Choroid plexus epithelial cell (primary cell): Measurements from ENCODE around the gene SLC39A6.
"Not testable (repeated sequence)": the region's sequence is repeated elsewhere in the genome, so short reads cannot be mapped to it uniquely, and the experiment has no call there.

Experiments
- DNase-seq: peaks from one replicate; pipeline ENCODE4 v3.0.0-alpha.2; 2010; ENCODE audit warnings: low read depth
- H3K4me3 ChIP-seq: 2 replicates; pipeline ENCODE4 v1.5.1; 2011; ENCODE audit warnings: low read depth, mild to moderate bottlenecking, control low read depth, low read length, moderate library complexity
- TF ChIP-seq, protein P1 (sequence below): conservative IDR thresholded peaks from 2 replicates; pipeline ENCODE4 v1.5.1; 2011; ENCODE audit warnings: low read depth, mild to moderate bottlenecking, control low read depth, inconsistent platforms, low read length, moderate library complexity

SLC39A6 gene, protein sequence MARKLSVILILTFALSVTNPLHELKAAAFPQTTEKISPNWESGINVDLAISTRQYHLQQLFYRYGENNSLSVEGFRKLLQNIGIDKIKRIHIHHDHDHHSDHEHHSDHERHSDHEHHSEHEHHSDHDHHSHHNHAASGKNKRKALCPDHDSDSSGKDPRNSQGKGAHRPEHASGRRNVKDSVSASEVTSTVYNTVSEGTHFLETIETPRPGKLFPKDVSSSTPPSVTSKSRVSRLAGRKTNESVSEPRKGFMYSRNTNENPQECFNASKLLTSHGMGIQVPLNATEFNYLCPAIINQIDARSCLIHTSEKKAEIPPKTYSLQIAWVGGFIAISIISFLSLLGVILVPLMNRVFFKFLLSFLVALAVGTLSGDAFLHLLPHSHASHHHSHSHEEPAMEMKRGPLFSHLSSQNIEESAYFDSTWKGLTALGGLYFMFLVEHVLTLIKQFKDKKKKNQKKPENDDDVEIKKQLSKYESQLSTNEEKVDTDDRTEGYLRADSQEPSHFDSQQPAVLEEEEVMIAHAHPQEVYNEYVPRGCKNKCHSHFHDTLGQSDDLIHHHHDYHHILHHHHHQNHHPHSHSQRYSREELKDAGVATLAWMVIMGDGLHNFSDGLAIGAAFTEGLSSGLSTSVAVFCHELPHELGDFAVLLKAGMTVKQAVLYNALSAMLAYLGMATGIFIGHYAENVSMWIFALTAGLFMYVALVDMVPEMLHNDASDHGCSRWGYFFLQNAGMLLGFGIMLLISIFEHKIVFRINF

DNA sequence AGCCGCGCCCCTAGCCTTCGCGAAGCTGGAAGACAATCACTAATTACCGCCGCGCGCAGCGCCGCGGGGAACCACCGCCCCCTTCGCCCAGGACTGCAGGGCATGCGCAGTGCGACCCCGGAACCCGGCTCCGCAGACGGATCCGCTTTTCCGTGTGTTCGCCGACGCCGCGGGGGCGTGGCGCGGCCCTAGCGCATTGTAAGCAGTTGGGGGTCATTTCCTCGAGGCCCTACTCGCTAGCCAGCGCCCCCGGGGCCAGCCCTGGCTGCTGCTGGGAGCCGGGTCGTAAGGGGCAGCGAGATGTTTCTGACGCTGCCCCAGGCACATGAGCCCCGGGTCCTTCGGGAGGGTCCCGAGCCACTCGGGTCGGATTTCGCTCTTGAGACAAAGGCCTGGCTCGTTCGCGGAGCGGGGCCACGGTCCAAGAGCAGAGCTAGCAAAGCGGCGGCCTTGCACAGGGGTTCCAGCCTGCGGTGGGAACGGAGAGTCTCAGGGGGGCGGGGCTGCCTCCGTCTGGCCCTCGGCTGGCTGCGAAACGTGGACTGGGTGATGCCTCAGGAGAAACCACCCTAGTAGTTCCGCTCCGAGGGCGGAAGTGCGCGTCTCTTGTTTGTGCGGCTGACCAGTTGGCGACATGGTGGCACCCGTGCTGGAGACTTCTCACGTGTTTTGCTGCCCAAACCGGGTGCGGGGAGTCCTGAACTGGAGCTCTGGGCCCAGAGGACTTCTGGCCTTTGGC lies at the start of gene SLC39A6, which contains the start of gene ELP2:
SLC39A6 (minus strand) TSS at position 41 of the 739 bp plus-strand sequence. CDS start 2,333 bp downstream, outside the sequence.
ELP2 (plus strand) TSS at position 600 of the 739 bp plus-strand sequence; CDS start at position 635, 35 bp downstream.
- TF ChIP-seq, protein P1, sequence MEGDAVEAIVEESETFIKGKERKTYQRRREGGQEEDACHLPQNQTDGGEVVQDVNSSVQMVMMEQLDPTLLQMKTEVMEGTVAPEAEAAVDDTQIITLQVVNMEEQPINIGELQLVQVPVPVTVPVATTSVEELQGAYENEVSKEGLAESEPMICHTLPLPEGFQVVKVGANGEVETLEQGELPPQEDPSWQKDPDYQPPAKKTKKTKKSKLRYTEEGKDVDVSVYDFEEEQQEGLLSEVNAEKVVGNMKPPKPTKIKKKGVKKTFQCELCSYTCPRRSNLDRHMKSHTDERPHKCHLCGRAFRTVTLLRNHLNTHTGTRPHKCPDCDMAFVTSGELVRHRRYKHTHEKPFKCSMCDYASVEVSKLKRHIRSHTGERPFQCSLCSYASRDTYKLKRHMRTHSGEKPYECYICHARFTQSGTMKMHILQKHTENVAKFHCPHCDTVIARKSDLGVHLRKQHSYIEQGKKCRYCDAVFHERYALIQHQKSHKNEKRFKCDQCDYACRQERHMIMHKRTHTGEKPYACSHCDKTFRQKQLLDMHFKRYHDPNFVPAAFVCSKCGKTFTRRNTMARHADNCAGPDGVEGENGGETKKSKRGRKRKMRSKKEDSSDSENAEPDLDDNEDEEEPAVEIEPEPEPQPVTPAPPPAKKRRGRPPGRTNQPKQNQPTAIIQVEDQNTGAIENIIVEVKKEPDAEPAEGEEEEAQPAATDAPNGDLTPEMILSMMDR = no peak

DNA sequence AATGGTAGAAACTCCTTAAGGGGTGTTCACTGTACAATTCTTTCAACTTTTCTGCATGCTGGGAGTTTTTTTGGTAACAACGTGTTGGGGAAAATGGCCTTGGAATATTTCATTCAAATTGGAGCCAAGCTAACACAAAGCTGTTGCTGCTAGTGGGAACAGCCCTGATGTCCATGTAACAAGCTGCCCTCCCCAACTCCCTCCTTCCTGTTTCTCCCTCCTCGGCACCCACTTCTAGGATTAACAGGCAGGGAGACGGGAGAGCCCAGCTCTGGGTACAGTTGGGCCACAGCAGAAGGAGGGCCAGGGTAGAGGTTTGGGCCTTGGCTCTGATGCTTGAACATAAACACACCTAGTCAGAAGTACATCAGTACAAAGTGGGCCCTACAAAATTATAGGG lies 48.8 kb upstream of the SLC39A6 start:
- TF ChIP-seq, protein P1 = no peak
- no peak for DNase-seq
- H3K4me3 ChIP-seq = no peak overlapping the region

More for the DNA sequence above, at the start of gene SLC39A6, which contains the start of gene ELP2:
- H3K4me3 ChIP-seq = peak within 1 kb of the TSS; percentile 81
- DNase-seq = peak; percentile 96

DNA sequence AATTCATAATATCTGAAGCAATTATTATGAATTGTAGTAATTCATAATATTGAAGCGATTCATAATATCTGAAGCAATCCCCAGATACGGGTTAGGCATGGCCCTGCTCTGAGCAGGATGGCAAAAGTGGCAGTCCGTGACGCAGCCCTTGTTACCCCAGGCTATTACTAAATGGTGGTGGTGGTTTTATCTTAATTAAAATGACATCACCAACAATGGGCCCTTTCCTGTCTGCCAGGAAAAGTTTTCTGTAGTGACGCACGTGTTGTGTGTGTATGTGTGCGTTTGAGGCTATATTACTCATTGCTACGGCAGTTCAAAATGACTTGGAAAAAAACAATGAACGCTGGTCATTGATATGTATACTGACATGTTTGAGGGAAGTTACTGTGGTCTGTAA lies 47.6 kb upstream of the SLC39A6 start:
- DNase-seq = peak; percentile 20
- no peak overlapping the region for H3K4me3 ChIP-seq
- TF ChIP-seq, protein P1 = no peak

DNA sequence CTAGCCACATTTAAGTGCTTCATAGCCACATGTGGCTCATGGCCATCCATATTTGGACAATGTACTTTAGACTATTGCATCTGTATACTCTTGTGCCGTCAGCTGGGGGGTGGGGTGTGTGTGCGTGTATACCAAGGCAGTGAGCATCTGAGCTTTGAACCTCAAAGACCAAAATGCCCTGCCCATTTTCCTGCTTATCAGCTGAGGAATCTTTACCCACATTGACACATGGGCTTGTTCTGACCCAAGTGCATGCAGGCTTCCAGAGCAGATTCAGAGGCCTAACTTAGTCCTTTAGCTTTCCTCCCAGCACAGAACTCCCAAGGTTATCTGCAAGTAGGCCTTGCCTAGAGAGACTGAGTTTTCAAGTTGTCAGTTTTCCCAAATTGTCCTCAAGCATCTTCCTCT lies 47.0 kb upstream of the SLC39A6 start:
- DNase-seq = no peak
- TF ChIP-seq, protein P1 = no peak

DNA sequence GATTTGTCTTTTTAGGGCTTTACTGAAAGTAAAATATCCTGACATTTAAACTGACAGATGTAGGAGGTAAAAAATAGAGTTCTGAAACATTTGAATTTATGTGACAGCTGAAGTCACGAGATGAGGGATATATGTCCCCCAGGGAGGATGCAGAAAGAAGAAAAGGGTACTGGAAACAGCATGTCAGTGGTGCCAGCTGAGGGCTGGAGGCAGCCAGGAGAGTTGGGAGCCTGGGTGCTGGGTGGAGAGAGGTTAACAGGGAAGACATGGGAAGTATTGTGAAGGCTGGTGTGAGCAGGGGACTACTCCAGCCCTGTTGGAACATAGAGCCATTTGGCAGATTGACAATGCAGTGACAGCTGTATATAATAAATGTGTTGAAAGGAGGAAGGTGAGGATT lies 46.3 kb upstream of the SLC39A6 start:
- no peak for DNase-seq
- no peak overlapping the region for H3K4me3 ChIP-seq
- TF ChIP-seq, protein P1 = no peak

More for the DNA sequence above, 47.0 kb upstream of the SLC39A6 start:
- H3K4me3 ChIP-seq = no peak overlapping the region

DNA sequence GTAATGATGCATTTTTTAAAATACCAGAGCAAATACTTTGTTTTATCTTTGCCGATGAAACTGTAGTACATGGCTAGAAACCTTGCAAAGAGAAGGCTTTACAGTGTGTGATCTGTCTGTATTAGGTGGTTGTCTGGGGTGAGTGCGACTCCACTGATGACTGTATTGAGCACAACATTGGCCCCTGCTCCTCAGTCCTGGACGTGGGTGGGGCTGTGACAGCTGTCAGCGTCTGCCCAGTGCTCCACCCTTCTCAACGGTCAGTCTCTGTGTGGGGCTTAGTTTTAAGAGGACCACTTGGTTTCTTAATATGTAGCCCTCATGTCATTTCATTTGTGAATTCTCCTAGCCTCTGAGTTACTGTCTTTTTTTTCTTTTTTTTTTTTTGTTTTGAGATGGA lies 40.8 kb upstream of the SLC39A6 start:
- H3K4me3 ChIP-seq = no peak overlapping the region
- no peak for DNase-seq
- TF ChIP-seq, protein P1 = no peak

DNA sequence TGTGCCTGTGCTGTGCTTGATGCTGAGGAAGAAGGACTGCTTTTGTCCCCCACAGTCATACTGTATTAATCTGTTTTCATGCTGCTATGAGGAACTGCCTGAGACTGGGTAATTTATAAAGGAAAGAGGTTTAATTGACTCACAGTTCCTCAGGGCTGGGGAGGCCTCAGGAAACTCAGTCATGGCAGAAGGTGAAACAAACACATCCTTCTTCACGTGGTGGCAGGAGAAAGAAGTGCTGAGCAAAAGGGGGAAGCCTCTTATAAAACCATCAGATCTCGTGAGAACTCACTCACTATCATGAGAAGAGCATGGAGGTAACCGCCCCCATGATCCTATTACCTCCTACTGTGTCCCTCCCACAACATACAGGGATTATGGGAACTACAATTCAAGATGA lies 39.2 kb upstream of the SLC39A6 start:
- not testable (repeated sequence) for H3K4me3 ChIP-seq, DNase-seq
